Heart left ventricle (tissue), 13 donors: ENCODE results near the gene SMAD5.

Experiments
- POLR2A ChIP-seq, 2 donors: fragments of 450-650 bp; IDR thresholded peaks; one replicate each; pipeline ENCODE4 v1.6.1; 2017; ENCODE audit warnings: antibody characterized with exemption in 2 of 2, mild to moderate bottlenecking in 2 of 2, moderate library complexity in 2 of 2
- TF ChIP-seq, protein P1 (sequence below), 12 donors: fragments of 200-600 bp; sonication (generic) in 4 of 12; IDR thresholded peaks; one replicate each; pipeline versions ENCODE4 v1.5.0 to v1.8.0; 2018 to 2022; ENCODE audit warnings: antibody characterized with exemption in 12 of 12, mild to moderate bottlenecking in 5 of 12
- donor health status: ischemic (EF 13 %, LVEDD 7.1; RV severe dilation, severe dysfunction).
- donor health status: DM: no; HTN: yes; CAD: no.
- donor health status: DM: no; HTN: no; CAD: no.
- donor health status: ischemic (EF 25% LVEDD 6.9; RV normal size, moderate dysfunction).
- donor health status: ischemic (EF 25% LVEDD 5.7; RV mildly dilated, moderate dysfunction).
- donor health status: ischemic (EF 35%, LVEDD 5.7; RV mildly dilated, moderate dysfunction).
- donor health status: nonischemic (EF 11% LVEDD 7.7; RV severe dilation, severe dysfunction).
- donor health status: DM: yes; HTN: yes; CAD: no.
- donor health status: PGD.
- donor health status: ischemic (EF 29% LVEDD 5.4; RV normal size, mild dysfunction).
- donor health status: nonischemic (EF 23%, LVEDD 6.1; RV moderate dilation, normal function).

DNA sequence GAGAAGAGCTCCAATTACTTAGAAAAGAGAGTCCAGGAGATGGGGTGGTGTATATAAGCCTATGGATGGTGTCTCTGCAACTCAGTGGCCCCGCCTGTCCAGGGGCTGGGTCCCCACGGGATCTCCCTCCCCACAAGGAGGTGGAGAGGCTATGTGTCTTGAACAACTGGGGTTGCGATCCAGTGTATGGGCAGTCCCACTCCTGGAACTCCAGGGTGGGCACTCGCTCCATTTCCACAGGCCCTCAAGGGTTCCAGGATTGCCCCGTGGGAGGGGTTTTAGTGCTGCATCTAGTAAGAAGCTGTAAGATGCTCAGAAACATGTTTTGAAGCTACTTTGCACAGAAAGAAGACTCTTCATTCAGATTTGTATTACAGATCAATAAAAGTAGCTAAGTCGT lies 558 bp upstream of the SMAD5 start:
- no peak for TF ChIP-seq POLR2A (IDR thresholded peaks at IDR 0.05)
- TF ChIP-seq, protein P1, sequence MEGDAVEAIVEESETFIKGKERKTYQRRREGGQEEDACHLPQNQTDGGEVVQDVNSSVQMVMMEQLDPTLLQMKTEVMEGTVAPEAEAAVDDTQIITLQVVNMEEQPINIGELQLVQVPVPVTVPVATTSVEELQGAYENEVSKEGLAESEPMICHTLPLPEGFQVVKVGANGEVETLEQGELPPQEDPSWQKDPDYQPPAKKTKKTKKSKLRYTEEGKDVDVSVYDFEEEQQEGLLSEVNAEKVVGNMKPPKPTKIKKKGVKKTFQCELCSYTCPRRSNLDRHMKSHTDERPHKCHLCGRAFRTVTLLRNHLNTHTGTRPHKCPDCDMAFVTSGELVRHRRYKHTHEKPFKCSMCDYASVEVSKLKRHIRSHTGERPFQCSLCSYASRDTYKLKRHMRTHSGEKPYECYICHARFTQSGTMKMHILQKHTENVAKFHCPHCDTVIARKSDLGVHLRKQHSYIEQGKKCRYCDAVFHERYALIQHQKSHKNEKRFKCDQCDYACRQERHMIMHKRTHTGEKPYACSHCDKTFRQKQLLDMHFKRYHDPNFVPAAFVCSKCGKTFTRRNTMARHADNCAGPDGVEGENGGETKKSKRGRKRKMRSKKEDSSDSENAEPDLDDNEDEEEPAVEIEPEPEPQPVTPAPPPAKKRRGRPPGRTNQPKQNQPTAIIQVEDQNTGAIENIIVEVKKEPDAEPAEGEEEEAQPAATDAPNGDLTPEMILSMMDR (IDR thresholded peaks at IDR 0.05), result no peak
